Measurements from ENCODE around the gene ELMOD3. TPM values are rescaled to one million over a fixed set of nuclear protein-coding genes. Genes with fewer than 3 reads are reported as not detected.
"Not testable (repeated sequence)": the region's sequence is repeated elsewhere in the genome, so short reads cannot be mapped to it uniquely, and the experiment has no call there.

ELMOD3 gene
- total and polyA plus RNA-seq, 7 experiments from 2014 or later = 9.4 to 33.3 (median 21.0) TPM

DNA sequence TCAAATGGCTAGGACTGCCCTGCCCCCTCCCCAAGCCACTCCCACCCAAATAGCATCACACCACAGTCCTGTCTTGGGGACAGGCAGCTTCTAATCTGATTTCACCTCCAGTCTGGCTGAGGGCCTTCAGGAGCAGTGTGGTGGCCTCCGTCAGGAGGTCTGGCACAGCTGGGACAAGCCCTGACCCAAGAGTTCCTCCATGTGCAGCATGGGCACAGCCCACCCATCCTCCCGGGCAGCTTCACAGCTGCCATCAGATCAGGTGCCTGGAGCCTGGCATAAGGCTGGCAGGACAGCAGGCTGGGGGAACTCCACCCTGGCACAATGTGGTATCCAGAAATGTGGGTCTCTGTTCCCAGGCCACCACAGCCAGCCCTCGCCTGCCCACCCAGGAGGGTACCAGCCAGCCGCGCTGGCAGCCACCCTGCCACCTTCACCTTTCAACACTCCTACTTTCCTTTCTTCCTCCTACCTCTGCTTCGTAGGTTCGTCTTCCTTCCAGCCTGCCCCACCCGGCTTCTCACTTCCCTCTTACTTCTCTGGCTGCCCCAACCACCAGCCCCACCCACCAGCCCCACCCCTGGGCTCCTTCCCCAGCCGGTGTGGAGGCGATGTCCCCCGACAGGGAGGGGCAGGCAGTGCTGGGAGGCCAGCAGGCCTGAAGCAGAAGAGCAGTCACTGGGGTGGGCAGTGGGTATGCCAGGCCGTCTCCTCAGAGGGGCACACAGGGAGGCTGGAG lies 55.4 kb downstream of the ELMOD3 start, which contains the start of gene CAPG:
TSS of gene CAPG (minus strand) at position 522 of the 739 bp plus-strand sequence. CDS start 8,221 bp downstream, outside the sequence.
- peaks cover 30 to 55% of the 10 kb centered on the region in 2 donors for H3K4me1 ChIP-seq (ENCODE audit: control insufficient read depth in 2 of 2, insufficient read depth in 2 of 2, low read length in 2 of 2)
- intact Hi-C loops (cut with micrococcal nuclease) = loop anchor here (1.0 to 10.0 kb wide), 3 partner anchors 8 to 785 kb away; partner anchors contain the start of genes IMMT (in 1 of the 2), MRPL35 (in 1 of the 2) and SH2D6 (in 1 of the 2)
- no peaks in the 10 kb centered on the region for H3K36me3 ChIP-seq (ENCODE audit: control insufficient read depth in 2 of 3, insufficient read depth in 3 of 3, low read length in 3 of 3)
- H3K27ac Mint-ChIP-seq = peak within 1 kb of the TSS; percentile 33 to 81 (median 76)
- peaks cover 32 to 78% (median 56%) of the 10 kb centered on the region in 7 donors for H3K4me1 Mint-ChIP-seq
- peak in 3 of 9 donors; percentile 27 to 59 (median 29) for DNase-seq
- H3K27ac ChIP-seq (ENCODE audit: low read depth, low read length) = peak within 1 kb of the TSS; percentile 41
- peak within 1 kb of the TSS; percentile 66 to 94 (median 78) for H3K4me3 Mint-ChIP-seq
- ChIA-PET CTCF (no interaction called here), POLR2A (interaction anchor here (2.5 kb wide), 1 partner anchor 129 kb away, joined by 11 read pairs; the partner anchor contains the start of gene MAT2A)
- no peaks in the 10 kb centered on the region for H3K27me3 ChIP-seq (ENCODE audit: control insufficient read depth in 2 of 2, insufficient read depth in 2 of 2, low read length in 2 of 2)
- H3K4me3 ChIP-seq (ENCODE audit: low read length) = peak within 1 kb of the TSS; percentile 63
- no peaks in the 10 kb centered on the region for H3K9me3 ChIP-seq (ENCODE audit: control insufficient read depth in 2 of 3, low read length in 3 of 3)
- H3K9me3 Mint-ChIP-seq = peaks cover 0 to 3% (median 0%) of the 10 kb centered on the region in 11 donors
- H3K27me3 Mint-ChIP-seq = peaks cover 0 to 15% (median 0%) of the 10 kb centered on the region in 5 donors
- peak; percentile 60 for ATAC-seq
- peaks cover 0 to 16% (median 0%) of the 10 kb centered on the region in 5 donors for H3K36me3 Mint-ChIP-seq

DNA sequence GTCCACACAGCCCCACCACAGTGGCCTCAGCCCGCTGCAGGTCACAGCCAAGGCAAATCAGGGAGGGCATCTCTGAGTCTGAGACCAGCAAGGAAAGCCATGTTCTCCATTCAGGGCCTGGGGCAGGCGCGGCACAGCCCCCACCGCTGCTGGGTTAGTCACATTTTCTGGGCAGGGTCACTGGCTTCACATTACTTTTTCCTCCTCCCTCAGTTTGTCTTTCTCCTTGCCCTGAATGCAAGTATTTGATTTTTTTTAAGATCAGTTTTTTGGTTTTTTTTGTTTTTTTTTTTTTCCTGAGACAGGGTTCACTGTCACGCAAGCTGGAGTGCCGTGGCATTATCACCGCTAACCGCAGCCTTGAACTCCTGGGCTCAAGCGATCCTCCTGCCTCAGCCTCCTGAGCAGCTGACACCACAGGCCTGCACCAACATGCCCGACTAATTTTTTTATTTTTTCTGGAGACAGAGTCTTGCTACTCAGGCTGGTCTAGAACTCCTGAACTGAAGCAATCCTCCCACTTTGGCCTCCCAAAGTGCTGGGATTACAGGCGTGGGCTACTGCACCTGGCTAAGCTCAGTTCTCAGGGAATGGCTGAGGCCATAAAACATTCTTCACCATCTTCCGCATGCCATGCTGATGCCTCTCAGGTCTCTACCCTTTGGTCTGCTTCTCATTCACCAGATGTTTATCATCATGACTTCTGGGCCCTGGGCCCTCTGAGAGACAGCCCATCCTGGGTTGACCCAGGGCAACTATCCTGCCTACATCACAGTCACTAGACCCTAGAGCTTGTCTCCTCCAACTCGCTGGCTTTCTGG lies 56.2 kb downstream of the ELMOD3 start:
- intact Hi-C loops (cut with micrococcal nuclease) = loop anchor here in 1 of 2 donors (1.0 to 10.0 kb wide), 2 partner anchors 8 to 784 kb away; partner anchors contain the start of genes IMMT, MRPL35 and SH2D6
- Mint-ChIP-seq H3K4me1 (peaks cover 24 to 76% (median 49%) of the 10 kb centered on the region in 7 donors), H3K36me3 (peaks cover 0 to 9% (median 0%) of the 10 kb centered on the region in 5 donors), H3K27me3 (peaks cover 0 to 15% (median 0%) of the 10 kb centered on the region in 5 donors), H3K4me3 (peak overlapping the region; percentile 14 to 94 (median 74)), H3K9me3 (no peaks in the 10 kb centered on the region), H3K27ac (peak overlapping the region in 7 of 9 donors; percentile 19 to 81 (median 67))
- Histone ChIP-seq H3K27me3 (ENCODE audit: control insufficient read depth in 2 of 2, insufficient read depth in 2 of 2, low read length in 2 of 2) (no peaks in the 10 kb centered on the region), H3K27ac (ENCODE audit: low read depth, low read length) (peak overlapping the region; percentile 41), H3K9me3 (ENCODE audit: control insufficient read depth in 2 of 3, low read length in 3 of 3) (no peaks in the 10 kb centered on the region), H3K4me1 (ENCODE audit: control insufficient read depth in 2 of 2, insufficient read depth in 2 of 2, low read length in 2 of 2) (peaks cover 25 to 48% of the 10 kb centered on the region in 2 donors), H3K36me3 (ENCODE audit: control insufficient read depth in 2 of 3, insufficient read depth in 3 of 3, low read length in 3 of 3) (no peaks in the 10 kb centered on the region), H3K4me3 (ENCODE audit: low read length) (peak overlapping the region; percentile 63)
- ChIA-PET POLR2A (interaction anchor here (0.7 kb wide), 1 partner anchor 138 kb away, joined by 3 read pairs; no protein-coding TSS in a partner anchor), CTCF (interaction anchor here (1.0 kb wide), 1 partner anchor 9 kb away, joined by 3 read pairs; no protein-coding TSS in a partner anchor)
- peak; percentile 1 for ATAC-seq
- DNase-seq = no peak

DNA sequence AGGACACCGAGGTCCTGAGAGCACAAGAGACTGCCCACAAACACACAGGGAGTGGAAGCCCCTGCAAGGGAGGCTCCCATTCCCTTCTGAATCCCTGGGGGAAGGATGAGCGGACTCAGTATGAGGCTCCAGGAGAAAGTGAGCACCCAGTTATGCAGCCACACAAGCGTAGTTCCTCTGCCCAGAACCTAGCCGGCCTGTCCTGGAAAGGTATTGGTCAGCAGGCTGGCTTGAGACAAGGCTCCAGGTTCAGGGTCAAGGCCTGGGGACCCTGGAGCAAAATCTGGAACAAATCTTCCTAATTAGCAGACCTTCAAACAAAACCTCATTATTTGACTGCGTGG lies 56.8 kb downstream of the ELMOD3 start:
- intact Hi-C loops (cut with micrococcal nuclease) = loop anchor here in 1 of 2 donors (10.0 kb wide), 1 partner anchor 783 kb away; the partner anchor contains the start of genes IMMT and MRPL35

DNA sequence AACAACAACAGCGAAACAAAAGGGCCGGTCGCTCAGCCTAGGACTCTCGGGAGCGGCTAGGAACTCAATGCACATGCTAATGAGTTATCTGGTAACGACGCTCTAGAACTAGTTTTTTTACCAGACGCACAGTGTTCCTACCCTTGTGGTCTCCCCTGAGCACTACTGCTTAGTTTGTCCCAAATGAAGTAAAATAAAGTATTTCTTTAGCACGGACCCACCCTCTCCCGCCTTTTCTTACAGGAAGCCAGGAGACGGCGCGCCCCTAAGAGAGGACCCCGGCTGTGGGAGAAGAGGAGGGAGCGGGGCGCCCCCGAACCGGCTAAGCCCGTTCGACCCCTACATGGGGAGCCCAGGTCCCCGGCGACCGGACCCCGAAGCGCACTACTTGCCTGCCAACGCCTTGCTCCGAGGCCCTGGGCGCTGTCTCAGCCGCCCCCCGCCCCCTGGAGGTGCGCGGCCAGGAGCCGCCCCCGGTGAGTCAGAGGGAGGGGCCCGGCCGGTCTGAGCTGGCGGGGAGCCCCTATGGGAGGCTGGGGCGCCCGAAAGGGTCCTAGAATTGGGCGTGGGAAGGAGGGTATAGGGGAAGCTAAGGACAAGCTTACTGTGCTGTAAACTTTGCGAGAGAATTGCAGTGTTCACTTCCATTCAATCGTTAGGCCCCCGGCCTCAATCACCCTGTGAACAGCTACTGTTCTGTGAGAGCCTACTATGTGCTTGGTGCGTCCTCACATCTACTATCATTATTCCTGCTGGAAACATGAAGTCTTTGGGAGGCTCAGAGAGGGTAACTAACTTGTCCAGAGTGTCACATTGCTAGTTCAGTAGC lies 59.2 kb downstream of the ELMOD3 start:
- Mint-ChIP-seq H3K27ac (peak overlapping the region in 3 of 9 donors; percentile 30 to 63 (median 39)), H3K27me3 (peaks cover 0 to 15% (median 0%) of the 10 kb centered on the region in 5 donors), H3K4me3 (peak overlapping the region; percentile 67 to 84 (median 79)), H3K36me3 (no peaks in the 10 kb centered on the region), H3K4me1 (peaks cover 14 to 56% (median 36%) of the 10 kb centered on the region in 7 donors), H3K9me3 (no peaks in the 10 kb centered on the region)
- Histone ChIP-seq H3K36me3 (ENCODE audit: control insufficient read depth in 2 of 3, insufficient read depth in 3 of 3, low read length in 3 of 3) (peaks cover 0 to 4% (median 0%) of the 10 kb centered on the region in 3 experiments), H3K9me3 (ENCODE audit: control insufficient read depth in 2 of 3, low read length in 3 of 3) (no peaks in the 10 kb centered on the region), H3K4me1 (ENCODE audit: control insufficient read depth in 2 of 2, insufficient read depth in 2 of 2, low read length in 2 of 2) (peaks cover 23 to 29% of the 10 kb centered on the region in 2 donors), H3K27me3 (ENCODE audit: control insufficient read depth in 2 of 2, insufficient read depth in 2 of 2, low read length in 2 of 2) (no peaks in the 10 kb centered on the region), H3K27ac (ENCODE audit: low read depth, low read length) (no peak overlapping the region), H3K4me3 (ENCODE audit: low read length) (no peak overlapping the region)
- ATAC-seq (peak; percentile 29), DNase-seq (peak in 2 of 9 donors; percentile 36 to 67)
- intact Hi-C loops (cut with micrococcal nuclease) = loop anchor here in 1 of 2 donors (10.0 kb wide), 1 partner anchor 781 kb away; the partner anchor contains the start of genes IMMT and MRPL35
- ChIA-PET CTCF (interaction anchor here (0.6 to 0.7 kb wide), 2 partner anchors 21 to 62 kb away, joined by 3 to 5 read pairs; no protein-coding TSS in a partner anchor), POLR2A (interaction anchor here (0.6 to 1.1 kb wide), 5 partner anchors 24 to 145 kb away, joined by 3 to 5 read pairs (median 3); partner anchors contain the start of genes ELMOD3, RETSAT and TGOLN2)

More for the DNA sequence above, 56.8 kb downstream of the ELMOD3 start:
- DNase-seq (no peak), ATAC-seq (no peak)
- Mint-ChIP-seq H3K4me3 (peak overlapping the region in 6 of 10 donors; percentile 14 to 84 (median 74)), H3K36me3 (peaks cover 0 to 9% (median 0%) of the 10 kb centered on the region in 5 donors), H3K4me1 (peaks cover 24 to 70% (median 46%) of the 10 kb centered on the region in 7 donors), H3K27me3 (peaks cover 0 to 15% (median 0%) of the 10 kb centered on the region in 5 donors), H3K9me3 (no peaks in the 10 kb centered on the region), H3K27ac (peak overlapping the region in 3 of 9 donors; percentile 60 to 67 (median 62))
- Histone ChIP-seq H3K4me3 (ENCODE audit: low read length) (no peak overlapping the region), H3K27me3 (ENCODE audit: control insufficient read depth in 2 of 2, insufficient read depth in 2 of 2, low read length in 2 of 2) (no peaks in the 10 kb centered on the region), H3K36me3 (ENCODE audit: control insufficient read depth in 2 of 3, insufficient read depth in 3 of 3, low read length in 3 of 3) (no peaks in the 10 kb centered on the region), H3K9me3 (ENCODE audit: control insufficient read depth in 2 of 3, low read length in 3 of 3) (no peaks in the 10 kb centered on the region), H3K27ac (ENCODE audit: low read depth, low read length) (no peak overlapping the region), H3K4me1 (ENCODE audit: control insufficient read depth in 2 of 2, insufficient read depth in 2 of 2, low read length in 2 of 2) (peaks cover 25 to 42% of the 10 kb centered on the region in 2 donors)
- ChIA-PET POLR2A (interaction anchor here (0.7 kb wide), 1 partner anchor 137 kb away, joined by 3 read pairs; no protein-coding TSS in a partner anchor), CTCF (interaction anchor here (1.0 kb wide), 1 partner anchor 9 kb away, joined by 3 read pairs; no protein-coding TSS in a partner anchor)

DNA sequence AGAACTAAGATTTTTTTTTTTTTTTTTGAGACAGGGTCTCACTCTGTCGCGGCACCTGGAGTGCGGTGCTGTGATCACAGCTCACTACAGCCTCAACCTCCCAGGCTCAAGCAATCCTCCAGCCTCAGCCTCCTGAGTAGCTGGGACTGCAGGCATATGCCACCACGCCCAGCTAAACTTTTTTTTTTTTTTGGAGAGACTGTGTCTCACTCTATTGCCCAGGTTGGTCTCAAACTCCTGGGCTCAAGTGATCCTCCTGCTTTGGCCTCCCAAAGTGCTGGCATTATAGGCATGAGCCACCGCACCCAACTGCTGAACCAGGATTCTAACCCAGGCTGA lies 59.8 kb downstream of the ELMOD3 start:
- not testable (repeated sequence) for H3K27ac Mint-ChIP-seq; H3K36me3 Mint-ChIP-seq; H3K27ac ChIP-seq (ENCODE audit: low read depth, low read length); H3K27me3 ChIP-seq (ENCODE audit: control insufficient read depth in 2 of 2, insufficient read depth in 2 of 2, low read length in 2 of 2); H3K36me3 ChIP-seq (ENCODE audit: control insufficient read depth in 2 of 3, insufficient read depth in 3 of 3, low read length in 3 of 3); H3K9me3 Mint-ChIP-seq; H3K9me3 ChIP-seq (ENCODE audit: control insufficient read depth in 2 of 3, low read length in 3 of 3); DNase-seq; H3K4me3 ChIP-seq (ENCODE audit: low read length); H3K4me3 Mint-ChIP-seq; ATAC-seq
- H3K27me3 Mint-ChIP-seq = peaks cover 0 to 15% (median 0%) of the 10 kb centered on the region in 5 donors
- POLR2A ChIA-PET = interaction anchor here (0.6 to 1.1 kb wide), 3 partner anchors 87 to 144 kb away, joined by 3 to 5 read pairs (median 3); partner anchors contain the start of gene TGOLN2
- CTCF ChIA-PET = interaction anchor here (0.6 kb wide), 2 partner anchors 61 to 146 kb away, joined by 5 to 8 read pairs; no protein-coding TSS in a partner anchor
- intact Hi-C loops (cut with micrococcal nuclease) = loop anchor here in 1 of 2 donors (10.0 kb wide), 1 partner anchor 780 kb away; the partner anchor contains the start of genes IMMT and MRPL35
- peaks cover 23 to 29% of the 10 kb centered on the region in 2 donors for H3K4me1 ChIP-seq (ENCODE audit: control insufficient read depth in 2 of 2, insufficient read depth in 2 of 2, low read length in 2 of 2)
- H3K4me1 Mint-ChIP-seq = peaks cover 11 to 58% (median 33%) of the 10 kb centered on the region in 7 donors

Measured in naive thymus-derived CD4-positive, alpha-beta T cell (primary cell).